Esophagus muscularis mucosa (tissue), 3 donors: ENCODE measurements around the gene PDE4D.

Experiments used
- EP300 ChIP-seq: sonication (generic); formaldehyde crosslinking; IDR thresholded peaks from one replicate; pipeline ENCODE4 v1.6.1; 2017; ENCODE audit warnings: antibody characterized with exemption
- TF ChIP-seq, protein P1 (sequence below), 3 experiments: fragments of 200-600 bp in 2 of 3; fragments of 450-650 bp in 1 of 3; sonication (generic) in 2 of 3; IDR thresholded peaks; one replicate each; pipeline ENCODE4 v1.5.1; 2017 to 2019; ENCODE audit warnings: antibody characterized with exemption in 3 of 3, mild to moderate bottlenecking in 2 of 3, moderate library complexity in 1 of 3

DNA sequence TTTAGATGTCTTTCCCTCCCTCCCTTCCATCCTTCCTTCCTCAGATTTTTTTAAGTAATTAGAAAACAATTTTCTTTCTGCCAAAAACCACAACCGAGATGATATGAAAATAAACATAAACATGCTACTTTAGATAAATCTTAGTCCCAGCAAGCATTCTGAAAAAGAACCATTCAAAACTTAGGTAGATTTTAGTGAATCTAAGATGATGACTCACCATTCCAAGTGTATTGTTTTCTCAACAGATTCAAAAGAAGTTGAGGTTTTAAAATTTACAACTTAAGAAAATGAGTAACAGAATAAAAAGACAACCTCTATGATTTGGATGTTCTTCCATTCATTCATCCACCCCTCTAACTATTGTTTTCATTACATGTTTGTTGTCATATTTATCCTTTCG is 465.1 kb downstream of the PDE4D start:
- no peak for TF ChIP-seq EP300
- TF ChIP-seq, protein P1, sequence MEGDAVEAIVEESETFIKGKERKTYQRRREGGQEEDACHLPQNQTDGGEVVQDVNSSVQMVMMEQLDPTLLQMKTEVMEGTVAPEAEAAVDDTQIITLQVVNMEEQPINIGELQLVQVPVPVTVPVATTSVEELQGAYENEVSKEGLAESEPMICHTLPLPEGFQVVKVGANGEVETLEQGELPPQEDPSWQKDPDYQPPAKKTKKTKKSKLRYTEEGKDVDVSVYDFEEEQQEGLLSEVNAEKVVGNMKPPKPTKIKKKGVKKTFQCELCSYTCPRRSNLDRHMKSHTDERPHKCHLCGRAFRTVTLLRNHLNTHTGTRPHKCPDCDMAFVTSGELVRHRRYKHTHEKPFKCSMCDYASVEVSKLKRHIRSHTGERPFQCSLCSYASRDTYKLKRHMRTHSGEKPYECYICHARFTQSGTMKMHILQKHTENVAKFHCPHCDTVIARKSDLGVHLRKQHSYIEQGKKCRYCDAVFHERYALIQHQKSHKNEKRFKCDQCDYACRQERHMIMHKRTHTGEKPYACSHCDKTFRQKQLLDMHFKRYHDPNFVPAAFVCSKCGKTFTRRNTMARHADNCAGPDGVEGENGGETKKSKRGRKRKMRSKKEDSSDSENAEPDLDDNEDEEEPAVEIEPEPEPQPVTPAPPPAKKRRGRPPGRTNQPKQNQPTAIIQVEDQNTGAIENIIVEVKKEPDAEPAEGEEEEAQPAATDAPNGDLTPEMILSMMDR (IDR thresholded peaks at IDR 0.05): no peak
